Measurements from ENCODE around the gene KCNH2.
A peak's percentile ranks its signal among the peaks of the same experiment; 100 is the strongest.

Gene KCNH2

DNA sequence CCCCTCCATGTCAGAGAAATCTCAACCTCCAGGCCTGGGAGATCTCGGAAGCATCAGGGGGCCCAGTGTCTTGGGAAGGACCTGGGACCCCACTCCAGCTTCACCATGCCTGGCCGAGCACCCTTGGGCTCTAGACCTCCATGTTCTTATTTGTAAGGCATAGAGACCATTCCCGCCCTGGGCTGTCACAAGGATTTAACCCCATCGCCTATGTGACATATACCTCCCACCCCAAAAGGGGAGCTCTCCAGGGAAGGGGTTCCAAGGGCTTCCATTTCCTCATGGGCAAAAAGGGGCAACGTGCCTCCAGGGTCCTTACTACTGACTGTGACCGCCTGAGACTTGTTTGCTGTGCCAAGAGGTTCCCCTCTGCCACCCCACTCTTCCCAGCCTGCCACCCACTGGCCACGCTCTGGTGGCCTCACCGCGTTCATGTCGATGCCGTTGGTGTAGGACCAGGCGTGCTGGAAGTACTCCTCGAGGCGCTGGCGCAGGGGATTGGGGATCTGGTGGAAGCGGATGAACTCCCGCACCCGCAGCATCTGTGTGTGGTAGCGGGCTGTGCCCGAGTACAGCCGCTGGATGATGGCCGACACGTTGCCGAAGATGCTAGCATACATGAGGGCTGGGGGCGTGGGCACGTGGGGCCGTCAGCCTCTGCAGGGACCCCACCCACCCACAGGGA, 27.5 kb downstream of the KCNH2 start:
- DNase-seq, result no peak

DNA sequence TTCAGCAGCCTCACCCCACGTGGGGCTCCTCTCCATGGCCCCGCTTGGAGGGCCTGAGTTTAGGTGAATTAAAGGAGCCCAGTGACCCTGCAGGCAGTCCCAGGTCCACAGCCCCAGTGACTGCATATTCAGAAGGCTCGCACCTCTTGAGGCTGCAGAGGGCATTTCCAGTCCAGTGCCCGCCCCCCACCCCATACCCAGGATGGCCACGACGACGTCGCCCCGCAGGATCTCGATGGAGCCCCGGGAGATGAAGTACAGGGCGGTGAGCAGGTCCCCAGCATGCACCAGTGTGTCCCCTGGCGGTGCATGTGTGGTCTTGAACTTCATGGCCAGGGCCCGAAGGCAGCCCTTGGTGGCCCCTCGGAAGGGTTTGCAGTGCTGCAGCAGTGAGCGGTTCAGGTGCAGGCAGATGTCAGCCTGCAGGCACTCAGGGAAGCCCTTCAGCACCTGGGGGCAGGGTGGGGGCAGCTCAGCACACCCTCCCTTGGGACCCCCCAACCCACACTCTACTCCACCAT, 28.1 kb downstream of the KCNH2 start:
- no peak for DNase-seq

DNA sequence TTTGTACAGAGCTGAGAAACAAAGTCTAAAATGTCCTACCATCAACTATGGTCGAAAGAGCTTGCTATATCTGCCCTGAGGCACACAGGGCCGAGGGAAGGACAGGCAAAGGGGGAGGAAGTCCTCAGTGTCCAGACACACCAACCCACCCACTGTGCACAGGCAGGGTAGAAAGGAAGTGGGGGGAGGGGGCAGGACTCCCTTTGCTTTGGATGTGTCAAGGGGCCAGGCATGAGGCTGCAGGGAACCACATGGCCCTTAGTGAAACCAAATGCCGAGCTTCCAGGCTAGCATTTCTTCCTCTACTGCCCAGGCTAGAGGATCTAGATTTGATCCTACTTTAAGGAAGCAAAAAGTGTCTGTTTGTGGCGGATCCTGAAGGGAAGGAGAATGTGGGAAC, 28.6 kb downstream of the KCNH2 start:
- no peak for DNase-seq

DNA sequence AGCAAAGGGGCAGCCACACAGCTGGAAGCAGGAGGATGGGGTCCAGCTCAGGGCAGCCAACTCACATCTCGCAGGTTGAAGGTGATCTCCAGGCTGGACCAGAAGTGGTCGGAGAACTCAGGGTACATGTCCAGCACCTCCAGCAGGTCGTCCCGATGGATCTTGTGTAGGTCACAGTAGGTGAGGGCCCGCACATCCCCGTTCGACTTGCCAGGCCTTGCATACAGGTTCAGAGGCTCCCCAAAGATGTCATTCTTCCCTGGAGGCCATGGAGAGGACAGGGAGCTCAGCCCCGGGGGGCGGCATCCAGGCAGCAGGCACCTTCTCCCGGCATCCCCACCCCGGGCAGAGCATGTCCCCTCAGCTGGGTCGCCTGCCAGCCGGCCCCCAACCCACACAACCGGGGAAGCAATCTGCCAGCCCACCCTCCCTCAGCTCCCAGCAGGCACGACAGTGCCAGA, 29.3 kb downstream of the KCNH2 start:
- no peak for DNase-seq

DNA sequence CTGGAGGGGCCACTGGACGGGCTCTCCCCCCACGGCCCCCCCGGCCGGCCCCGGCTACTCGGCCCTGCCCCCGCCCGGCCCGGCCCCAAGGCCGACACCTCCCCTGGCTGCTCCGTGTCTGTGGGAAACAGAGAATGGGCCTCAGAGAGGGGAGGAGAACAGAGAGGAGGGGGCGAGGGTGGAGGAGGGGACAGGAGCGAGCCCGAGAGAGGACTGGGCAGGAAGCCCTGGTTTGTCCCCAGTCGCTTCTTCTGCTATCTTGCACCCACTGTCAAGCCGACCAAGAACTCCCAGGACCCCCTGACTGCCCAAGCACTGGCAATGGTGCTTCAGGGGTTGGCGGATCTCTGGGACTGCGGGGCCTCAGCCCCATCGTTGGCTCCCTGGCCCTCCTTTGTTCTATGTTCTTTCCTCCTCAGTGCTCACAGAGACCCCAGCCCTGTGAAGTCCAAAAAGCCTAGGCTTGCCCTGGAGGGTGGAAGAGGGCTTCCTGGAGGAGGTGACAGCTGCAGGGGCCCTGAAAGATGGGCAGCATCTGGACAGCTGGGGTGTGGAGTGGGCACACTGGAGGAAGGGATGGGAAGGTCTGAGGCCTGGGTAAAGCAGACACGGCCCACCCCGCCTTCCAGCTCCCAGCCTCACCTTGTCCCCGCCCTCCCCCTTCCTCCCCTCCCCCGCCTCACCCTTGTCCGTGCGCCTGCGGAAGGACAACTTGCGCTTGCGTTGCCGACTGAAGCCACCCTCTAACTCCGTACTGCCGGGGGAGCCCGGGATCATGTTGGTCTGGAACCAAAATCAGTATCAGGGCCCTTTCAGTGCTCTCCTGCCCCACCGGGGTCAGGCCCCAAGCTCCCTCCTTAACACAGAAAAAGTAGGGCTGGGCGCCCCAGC, 30.1 kb downstream of the KCNH2 start:
- DNase-seq, result no peak

DNA sequence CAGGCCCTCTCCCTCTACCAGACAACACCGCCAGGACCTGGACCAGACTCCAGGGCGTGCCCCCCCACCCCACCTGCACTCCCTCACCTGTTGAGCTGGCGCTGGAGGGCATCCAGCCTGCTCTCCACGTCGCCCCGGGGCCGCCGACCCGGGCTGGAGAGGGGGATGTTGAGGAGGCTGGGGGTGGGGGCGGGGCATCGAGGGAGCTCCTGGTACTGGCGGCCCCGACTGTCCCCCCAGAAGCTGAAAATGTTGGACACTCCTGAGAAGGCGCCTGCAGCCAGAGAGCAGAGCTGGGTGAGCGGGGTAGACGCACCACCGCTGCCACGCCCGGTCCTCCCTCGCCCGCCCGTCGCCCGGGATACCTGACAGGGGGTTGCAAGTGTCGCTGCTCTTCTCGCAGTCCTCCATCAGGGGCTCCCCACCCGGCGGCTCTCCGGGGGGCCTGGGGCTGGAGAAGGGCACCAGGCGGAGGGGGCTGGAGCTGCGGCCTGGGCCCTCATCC, 30.8 kb downstream of the KCNH2 start:
- DNase-seq, result no peak

DNA sequence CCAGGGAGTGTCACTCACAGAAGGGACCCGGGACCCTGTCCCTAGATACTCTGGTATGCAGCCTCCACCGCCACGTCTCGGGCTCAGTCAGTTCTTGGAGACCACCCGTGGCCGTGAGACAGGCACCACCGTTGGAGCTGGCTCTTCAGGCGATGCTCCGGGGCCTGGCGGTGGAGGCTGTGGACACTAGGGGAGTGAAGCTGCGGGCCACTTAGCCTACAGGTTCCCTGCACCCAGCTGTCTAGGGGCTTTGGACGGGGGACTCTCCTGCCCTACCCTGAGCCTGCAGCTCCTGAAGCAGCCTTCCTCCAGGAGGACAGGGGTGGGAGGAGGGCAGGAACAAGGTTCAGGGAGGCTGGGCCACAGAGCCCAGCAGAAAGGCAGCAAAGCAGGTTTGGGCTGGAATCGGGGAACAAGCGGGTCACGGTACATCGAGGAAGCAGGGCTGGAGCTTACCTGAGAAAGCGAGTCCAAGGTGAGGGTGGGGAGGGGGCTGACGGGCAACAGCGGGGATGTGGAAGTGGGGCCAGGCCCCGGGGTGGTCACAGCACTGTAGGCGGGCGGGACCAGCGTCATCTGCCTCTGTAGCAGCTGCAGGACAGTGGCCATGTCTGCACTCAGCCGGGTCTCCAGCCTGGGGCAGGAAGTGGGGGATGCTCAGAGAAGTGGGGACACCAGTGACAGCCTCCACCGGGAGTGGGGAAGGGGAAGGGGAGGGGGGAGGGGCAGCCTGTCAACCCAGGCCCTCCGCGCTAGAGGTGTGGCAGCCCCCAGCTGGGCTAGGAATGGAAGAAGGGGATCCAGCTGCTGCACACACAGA, 31.5 kb downstream of the KCNH2 start:
- no peak for DNase-seq

DNA sequence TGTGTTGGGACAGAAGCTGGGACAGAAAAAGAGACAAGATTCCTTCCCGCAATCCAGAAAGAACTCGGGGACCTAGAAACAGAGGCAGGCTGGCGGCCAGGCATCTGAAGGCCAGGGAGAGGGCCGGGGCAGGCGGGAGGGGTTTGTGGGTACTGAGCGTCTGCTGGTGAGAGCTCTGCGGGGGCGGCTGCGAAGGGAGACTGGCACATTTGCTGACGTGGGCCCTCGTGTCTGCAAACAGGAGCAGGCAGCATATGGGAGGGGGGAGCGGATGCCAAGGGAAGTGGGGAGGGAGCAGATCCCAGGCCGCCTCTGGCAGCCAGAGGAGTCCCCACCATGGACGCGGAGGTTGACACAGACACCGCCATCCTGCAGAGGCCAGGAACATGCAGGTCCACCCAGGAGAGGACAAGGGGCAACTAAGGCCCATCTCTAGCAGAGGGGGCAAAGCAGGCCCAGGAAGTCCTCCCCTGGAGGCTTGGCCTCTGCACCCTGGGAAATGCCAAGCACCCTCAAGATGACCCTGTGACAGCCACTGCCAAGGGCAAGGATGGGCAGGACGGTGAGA, 32.2 kb downstream of the KCNH2 start:
- DNase-seq, result peak in 43 of 56 donors; percentile 9 to 79 (median 49)

DNA sequence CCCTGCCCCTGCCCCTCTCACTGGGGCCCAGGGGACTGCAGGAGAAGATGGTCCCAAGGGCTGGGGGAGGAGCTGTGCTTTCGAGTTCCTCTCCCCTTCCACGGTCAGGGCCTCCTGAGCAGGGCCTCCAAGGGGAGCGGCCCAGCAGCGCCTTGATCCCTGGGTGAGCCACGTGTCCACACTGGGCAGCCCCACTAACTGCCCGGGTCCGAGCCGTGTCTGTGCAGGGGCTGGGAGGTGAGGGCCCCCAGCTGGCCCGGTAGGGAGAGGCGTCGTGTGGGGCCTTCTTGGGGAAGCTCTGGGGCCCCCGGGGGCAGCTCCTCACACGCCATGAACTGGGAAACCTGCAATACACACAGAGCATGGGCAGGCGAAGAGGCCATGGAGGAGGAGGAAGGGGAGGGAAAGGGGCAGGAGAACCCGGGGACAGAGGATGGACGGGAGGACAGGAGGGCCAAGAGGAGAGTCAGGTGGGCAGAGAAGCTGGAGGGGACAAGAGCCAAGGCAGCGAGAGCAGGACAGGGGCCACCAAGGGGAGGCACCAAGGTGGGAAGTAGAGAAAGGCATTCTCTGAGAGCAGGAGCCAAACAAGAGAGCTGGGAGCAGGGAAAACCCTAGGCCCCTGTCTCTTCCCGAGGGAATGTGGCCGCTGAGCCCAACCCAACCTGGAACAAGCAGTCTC, 32.8 kb downstream of the KCNH2 start:
- DNase-seq, result no peak

DNA sequence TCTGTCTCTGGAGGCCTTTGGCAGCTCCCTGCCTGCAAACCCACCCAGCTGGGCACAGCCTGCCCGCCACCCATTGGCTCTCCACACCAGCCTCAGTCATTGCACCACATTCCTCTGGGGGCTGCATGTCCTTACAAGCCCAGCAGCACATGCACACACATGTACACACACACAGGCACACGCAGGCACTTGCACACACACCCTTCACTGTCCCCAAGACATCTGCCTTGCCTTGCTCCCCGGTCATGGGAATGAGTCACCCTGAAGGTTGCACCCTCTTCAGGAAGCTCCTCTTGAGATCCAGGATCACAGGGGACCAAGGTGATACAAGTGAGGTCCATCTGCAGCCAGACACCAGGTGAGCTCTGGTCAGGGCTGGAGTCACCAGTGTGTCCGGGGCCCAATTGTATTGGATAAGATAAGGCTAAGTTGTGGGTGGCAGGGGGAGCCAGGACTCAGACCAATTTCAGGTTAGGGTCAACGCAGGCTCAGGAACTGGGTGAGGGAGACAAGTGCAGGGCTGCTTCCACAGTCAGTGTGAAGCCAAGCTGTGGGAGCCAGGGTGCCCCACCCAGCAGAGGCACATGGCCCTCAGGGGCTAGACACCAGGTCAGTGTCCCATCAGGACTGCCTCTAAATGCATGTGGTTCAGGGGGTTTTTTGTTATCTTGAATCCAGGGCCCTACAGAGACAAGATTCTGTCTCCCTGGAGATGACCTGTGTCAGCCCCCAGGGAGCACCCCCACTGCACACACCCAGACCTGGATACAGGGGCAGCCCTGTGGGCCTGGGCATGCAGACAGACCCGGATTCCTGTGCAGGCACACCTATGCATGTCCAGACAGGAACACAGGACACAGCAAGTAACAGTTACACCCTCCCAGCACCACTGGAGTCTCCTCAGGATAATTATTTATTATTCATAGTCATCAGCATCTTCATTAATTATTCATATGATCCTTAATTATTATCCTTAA, 33.8 kb downstream of the KCNH2 start:
- DNase-seq, result no peak

DNA sequence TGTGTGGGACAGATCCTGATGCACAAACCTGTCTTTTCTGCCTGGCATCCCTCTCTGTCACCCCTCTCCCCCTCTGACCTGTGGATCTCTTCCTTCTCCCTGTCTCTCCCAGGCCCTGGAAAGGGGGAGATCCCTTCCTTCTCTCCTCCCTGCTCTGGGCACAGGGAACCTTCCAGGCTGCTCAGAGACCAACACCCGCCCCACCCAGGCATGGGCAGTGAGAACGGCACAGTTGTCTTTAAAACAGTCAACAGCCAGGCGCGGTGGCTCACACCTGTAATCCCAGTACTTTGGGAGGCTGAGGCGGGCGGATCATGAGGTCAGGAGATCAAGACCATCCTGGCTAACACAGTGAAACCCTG, 34.7 kb downstream of the KCNH2 start:
- no peak for DNase-seq

DNA sequence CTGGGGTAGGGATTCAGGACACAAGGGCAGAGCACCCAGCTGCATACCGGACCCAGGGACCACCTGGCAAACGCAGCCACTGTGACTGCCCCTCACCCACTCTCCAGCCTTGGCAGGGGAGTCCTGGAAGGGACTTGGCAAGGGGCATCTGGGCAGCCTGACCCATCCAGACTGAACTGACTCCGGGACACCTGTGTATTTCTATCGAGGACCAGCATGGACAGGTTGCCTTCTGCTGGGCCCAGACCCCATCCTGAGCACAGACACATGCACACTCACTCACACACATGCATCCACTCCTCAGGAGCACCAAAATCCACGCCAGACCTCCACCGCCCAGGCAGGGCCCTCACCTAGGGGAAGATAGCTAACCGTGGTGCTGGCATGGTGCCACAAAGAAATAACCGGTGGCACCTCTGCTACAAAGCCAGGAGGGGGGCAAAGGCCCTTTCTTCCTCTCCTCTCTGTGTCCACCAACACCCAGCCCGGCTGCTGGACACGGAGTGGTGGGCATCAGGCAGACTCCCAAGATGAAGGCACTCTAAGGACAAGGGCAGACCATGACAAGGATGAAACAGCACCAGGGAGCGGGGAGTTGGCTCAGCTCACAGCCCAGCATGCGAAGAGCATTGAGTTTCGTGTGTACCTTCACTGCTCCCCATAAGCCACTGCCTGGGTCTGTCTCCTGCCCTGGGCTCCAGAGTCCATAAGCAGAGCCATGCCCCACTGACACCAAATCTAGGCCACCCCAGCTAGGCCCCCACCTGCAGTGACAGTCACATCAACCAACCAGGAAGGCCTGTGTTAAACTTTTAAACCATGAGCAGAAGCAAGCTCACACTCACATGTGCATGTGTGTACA, 35.3 kb downstream of the KCNH2 start:
- DNase-seq, result no peak

DNA sequence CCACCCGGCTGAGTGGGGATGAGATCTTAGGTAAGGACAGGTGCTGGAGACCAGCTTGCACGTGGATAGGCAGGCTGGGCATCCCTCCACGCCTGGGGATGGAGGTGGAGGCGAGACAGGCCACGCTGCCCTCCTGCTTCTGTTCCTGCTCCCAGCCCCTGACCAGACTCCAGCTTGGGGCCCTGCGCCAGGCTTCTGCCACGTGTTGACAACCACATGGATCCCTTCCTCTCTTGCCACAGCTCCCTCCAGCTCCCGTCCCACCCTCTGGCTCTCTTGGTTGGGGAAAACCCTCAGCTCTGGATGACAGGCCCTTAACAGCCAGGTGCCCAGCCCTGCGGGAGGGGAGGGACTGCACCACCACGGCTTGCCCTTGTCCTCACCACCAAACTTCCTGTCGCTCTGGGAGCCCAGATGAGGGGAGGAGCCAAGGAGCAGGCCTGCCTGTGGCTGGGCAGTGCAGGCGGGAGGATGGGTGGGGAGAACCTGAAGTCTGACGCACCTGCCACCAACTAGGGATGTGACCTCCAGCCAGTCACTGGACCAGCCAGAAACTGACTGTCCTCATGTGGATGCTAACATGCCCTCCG, 36.0 kb downstream of the KCNH2 start:
- DNase-seq, result peak in 6 of 56 donors; percentile 23 to 45 (median 26)

DNA sequence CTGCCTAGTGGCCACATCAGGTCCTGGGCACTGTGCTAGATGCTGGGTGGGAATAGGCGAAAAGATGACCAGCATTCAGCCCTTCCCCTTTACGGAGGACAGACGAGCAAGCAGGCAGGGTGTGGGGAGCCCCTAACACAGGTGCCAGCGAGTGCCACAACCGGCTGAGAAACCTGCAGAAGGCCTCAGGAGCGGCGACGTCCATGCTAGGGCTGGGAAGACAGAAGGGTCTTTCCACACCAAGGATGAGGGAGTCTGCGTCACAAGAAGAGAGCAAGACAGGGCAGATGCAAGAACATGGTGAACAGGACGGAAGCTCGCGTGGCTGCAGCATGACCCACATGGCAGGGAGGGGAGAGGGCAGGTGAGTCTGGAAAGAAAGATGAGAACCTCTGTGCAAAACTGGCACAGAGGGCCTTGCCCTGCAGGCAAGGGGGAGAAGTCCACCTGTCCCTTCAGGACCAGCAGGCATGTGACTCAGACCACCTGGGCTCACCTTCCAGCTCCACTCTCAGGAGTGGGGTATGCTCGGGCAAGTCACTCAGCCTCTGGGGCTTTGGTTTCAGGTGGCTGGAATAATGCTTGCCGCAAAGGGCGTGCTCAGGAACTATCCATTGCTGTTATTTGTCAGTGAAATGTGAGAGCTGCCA, 36.6 kb downstream of the KCNH2 start:
- no peak for DNase-seq

DNA sequence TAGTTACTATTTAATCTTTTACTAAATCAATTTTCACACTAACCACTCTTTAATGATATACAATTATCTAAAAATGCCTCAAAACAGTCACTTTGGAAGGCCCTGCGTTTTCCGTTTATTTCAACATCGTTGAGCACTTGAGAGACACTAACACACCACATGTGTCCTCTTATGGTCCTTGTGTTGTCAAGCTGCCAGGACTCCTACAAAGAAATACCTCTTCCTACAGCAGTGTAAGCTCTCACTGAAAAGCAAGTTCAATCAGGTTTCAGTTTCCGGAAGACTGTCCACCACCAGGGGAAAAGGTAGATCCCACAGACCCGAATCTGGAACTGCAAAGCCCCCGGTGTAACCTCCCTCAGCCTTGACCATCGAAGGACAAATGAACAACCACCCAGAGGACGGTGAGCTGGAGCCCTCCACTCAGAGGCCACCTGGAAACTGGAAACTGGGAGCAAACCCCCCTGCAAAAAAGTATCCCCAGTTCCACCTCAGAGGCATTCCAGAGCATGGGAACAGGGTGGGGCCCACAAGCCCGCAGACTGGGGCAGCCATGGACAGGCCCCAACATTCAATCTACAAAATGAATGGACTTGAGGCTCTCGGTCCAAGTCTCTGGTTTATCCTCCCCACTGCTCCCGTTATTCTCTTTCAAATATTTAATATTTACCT, 37.6 kb downstream of the KCNH2 start:
- no peak for DNase-seq

DNA sequence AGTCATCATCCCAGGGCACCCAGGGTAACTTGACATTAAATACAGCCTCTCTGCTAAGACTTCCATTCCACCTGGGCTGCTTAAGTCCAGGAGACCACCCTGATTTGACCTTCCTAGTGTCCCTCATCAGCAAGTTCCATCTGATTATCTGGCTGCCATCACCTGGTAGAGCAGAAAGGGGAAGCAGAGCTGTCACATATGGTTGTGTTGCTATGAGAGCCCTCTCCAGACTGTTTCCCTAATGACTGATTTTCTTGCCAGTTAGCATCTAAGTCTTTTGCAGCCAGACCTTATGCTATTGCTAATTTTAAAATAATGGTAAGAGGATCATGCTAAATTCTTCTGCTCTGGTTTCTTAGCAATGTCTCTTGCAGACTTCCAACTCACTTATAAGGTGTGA, 38.7 kb downstream of the KCNH2 start:
- no peak for DNase-seq

DNA sequence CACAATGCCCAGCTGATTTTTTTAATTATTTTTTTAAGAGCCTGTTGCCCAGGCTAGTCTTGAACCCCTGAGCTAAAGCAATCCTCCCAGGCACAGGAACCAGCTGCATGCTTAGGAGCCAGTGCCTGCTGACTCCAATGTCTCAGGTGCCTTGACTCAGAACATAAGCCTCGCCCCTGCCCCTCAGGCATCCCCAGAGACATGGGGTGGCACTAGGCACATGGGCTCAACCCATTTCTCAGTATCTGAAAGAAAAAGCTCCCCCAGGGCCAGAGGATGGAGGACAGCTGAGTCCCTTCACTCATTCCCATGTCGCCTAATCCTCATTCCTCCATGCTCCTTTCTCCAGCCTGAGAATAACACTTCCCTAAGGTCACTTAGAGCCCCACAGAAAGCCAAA, 39.1 kb downstream of the KCNH2 start:
- DNase-seq, result no peak
